Cerebellar cortex (tissue), 1 donor: Measurements from ENCODE around the gene SPA17.

Experiments
- DNase-seq: peaks from one replicate; pipeline ENCODE4 v3.0.0-alpha.2; 2015; ENCODE audit warnings: low spot score

SPA17 gene

GRCh38 chr11:124724979-124725718 lies 51.4 kb downstream of the SPA17 start:
- no peak for DNase-seq

GRCh38 chr11:124725719-124726105 lies 52.0 kb downstream of the SPA17 start:
- no peak for DNase-seq

GRCh38 chr11:124727474-124727873 lies 53.8 kb downstream of the SPA17 start:
- no peak for DNase-seq

- no peak for DNase-seq
These were observed 54.4 kb downstream of the SPA17 start for GRCh38 chr11:124728134-124728533.

- no peak for DNase-seq
These were observed 55.9 kb downstream of the SPA17 start for GRCh38 chr11:124729571-124729970.

- no peak for DNase-seq
These were observed 58.5 kb downstream of the SPA17 start for GRCh38 chr11:124732230-124732629.

- no peak for DNase-seq
These were observed 63.0 kb downstream of the SPA17 start for GRCh38 chr11:124736736-124737135.

GRCh38 chr11:124737638-124738305 lies 64.1 kb downstream of the SPA17 start:
- no peak for DNase-seq

GRCh38 chr11:124738713-124739478 lies 65.2 kb downstream of the SPA17 start:
- DNase-seq = peak; percentile 6

- peak; percentile 75 for DNase-seq
These were observed 66.0 kb downstream of the SPA17 start, which contains the start of gene NRGN for GRCh38 chr11:124739479-124740276. NRGN (plus strand) TSS chr11:124739942; CDS start chr11:124740085, 143 bp downstream.

GRCh38 chr11:124740277-124740882 lies 66.7 kb downstream of the SPA17 start:
- no peak for DNase-seq

GRCh38 chr11:124742555-124742954 lies 68.9 kb downstream of the SPA17 start:
- no peak for DNase-seq

GRCh38 chr11:124743050-124743449 lies 69.3 kb downstream of the SPA17 start:
- no peak for DNase-seq

- no peak for DNase-seq
These were observed 71.6 kb downstream of the SPA17 start for GRCh38 chr11:124745270-124745834.

GRCh38 chr11:124745835-124746620 lies 72.3 kb downstream of the SPA17 start:
- DNase-seq = no peak

- DNase-seq = peak; percentile 33
These were observed 73.0 kb downstream of the SPA17 start for GRCh38 chr11:124746621-124747243.
